Stimulated activated CD4-positive, alpha-beta T cell treated with anti-CD3 and anti-CD28 coated beads, Interleukin-4, amount 100 ng/mL, for 4 hours (primary cell): ENCODE data around the gene EIF3B.
A peak's percentile ranks its signal among the peaks of the same experiment; 100 is the strongest.
"Not testable (repeated sequence)": the region's sequence is repeated elsewhere in the genome, so short reads cannot be mapped to it uniquely, and the experiment has no call there.

Experiments
- DNase-seq, 2 experiments: peaks; one replicate each; pipeline ENCODE4 v3.0.0-alpha.2; 2020

The EIF3B gene

DNA sequence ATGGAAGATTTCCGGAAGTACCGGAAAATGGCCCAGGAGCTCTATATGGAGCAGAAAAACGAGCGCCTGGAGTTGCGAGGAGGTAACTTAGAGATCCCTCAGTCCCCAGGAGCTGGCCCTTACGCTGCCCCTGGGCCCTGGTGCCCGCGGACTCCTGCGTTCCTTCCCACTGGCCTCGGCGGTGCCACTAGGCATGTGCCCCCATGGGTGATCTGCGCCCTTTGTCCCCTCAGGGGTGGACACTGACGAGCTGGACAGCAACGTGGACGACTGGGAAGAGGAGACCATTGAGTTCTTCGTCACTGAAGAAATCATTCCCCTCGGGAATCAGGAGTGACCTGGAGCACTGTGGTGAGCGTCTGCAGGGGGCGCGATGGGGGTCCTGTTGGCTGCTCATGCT is 24.5 kb downstream of the EIF3B start:
- DNase-seq, result no peak

DNA sequence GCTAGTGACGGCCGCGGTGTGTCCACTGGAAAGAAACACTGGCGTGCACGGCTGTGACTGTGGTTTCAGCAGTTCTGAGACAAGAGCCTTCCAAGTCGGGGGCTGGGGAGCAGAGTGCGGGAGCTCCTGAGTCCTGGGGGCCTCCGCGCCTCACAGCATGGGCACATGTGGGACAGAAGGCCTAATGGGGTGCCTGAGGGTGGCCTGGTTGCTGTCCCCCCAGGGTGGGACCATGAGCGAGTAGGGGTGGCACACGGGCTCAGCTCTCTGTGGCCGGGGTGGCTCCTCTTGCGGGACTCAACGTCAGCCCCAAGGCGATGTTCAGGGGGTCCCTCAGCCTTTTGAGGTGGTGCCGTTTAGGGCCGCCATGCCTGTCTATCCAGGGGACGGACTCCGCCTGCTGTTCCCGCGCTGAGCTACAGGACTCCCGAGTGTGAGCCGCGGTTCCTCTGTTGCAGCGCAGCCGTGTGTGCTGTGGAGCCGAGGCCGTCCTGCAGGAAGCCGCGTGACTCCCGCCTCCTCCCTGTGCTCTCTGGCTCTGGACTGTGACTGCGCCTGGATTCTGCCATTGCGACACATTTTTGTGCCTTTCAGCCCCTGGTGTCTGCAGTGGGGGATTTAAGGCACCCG is 25.3 kb downstream of the EIF3B start:
- DNase-seq, result no peak

DNA sequence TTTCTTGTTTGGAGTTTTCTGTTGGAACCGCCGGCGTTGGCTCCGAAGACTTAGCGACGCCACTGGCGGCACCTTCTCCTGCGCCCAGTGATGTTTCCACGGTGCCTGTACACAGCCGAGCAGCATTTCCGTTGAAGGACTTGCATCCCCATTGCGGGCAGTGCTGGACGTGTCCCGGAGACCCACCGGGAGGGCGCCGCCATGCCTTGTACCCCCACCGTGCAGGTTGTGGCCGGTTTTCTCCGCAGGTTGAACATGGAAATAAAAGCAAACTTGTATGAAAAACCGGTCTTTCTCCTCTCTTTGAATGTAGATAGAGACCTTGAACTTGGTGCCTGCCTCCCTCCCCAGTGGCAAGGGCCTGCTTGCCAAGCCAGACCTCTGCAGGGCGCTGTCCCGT is 25.8 kb downstream of the EIF3B start:
- no peak for DNase-seq

DNA sequence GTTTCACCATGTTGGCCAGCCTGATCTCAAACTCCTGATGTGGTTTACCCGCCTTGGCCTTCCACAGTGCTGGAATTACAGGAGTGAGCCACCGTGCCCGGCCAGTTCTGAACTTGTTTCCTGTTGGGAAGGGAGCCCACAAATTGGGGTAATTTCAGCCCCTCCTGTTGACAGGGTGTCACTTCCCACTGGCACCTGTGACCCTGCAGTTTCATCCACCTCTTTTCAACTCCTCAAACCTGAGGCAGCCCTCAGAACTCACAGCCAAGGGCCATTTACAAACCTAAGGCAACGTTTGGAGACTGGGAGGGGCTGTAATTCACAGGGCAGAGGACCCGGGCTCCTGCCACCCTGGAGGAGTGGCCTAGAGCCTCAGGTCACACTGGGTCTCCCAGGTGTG is 26.6 kb downstream of the EIF3B start:
- DNase-seq, result no peak

DNA sequence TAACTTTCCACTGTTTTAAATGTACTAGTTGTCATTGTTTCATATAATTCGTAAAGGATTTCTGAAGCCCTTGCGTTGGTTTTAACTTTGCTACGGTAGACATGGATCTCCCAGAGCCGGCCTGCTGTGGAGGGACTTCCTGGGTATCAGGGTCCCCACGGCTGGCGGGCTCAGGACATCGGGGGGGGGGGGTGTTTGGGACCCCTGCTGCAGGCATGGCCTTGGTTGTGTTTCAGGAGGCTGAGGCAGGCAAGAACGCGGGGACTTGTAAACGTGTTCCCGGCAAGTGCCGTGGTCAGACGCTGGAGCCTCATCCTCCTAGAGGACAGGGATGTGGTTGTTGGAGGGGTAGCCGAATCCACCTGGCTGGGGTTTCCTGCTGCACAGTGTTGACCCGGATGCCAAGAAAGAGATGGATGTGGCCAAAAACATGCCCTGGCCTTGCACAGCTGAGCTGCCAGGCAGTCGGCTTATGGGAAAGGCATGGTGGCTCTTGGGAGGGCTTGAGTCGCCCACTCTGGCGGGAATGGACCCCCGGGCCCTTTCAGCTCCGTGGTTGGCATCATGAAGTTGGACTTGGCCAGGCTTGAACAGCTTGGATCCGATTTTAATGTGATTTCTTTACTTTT is 27.4 kb downstream of the EIF3B start:
- no peak for DNase-seq

DNA sequence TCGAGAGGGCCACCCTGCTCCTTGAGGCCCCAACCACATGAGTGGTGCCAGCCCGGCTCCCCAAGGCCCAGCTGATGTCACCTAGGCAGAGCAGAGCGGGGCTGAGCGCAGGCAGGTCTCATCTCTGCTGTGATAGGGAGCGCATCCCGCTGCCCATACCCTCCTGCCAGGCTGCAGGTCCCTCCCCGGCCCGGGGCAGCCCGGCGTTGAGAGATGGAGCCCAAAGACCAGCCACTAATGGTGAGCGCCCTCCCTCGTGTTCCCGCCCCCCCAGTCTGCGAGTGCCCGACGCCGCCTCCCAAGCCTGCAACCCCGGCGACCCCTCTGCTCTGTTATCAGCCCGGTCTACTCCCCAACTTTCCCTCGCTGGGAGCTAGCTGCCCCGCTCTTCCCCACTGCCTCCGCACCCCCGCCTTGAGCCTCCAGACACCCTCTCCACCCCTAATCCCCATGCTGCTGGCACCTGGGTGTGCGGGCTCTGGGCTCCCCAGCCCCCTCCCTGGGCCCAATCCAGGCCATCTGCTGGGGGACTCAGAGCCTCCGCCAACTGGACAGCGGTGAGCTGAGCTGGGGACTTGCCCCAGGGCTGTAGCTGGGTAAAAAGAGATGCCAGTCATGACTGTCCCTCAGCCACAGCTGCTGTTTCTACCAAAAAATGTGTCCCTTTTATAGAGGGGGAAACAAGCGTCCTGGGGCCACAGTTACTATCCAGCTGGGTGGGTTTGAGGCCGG is 29.1 kb downstream of the EIF3B start:
- DNase-seq, result no peak

DNA sequence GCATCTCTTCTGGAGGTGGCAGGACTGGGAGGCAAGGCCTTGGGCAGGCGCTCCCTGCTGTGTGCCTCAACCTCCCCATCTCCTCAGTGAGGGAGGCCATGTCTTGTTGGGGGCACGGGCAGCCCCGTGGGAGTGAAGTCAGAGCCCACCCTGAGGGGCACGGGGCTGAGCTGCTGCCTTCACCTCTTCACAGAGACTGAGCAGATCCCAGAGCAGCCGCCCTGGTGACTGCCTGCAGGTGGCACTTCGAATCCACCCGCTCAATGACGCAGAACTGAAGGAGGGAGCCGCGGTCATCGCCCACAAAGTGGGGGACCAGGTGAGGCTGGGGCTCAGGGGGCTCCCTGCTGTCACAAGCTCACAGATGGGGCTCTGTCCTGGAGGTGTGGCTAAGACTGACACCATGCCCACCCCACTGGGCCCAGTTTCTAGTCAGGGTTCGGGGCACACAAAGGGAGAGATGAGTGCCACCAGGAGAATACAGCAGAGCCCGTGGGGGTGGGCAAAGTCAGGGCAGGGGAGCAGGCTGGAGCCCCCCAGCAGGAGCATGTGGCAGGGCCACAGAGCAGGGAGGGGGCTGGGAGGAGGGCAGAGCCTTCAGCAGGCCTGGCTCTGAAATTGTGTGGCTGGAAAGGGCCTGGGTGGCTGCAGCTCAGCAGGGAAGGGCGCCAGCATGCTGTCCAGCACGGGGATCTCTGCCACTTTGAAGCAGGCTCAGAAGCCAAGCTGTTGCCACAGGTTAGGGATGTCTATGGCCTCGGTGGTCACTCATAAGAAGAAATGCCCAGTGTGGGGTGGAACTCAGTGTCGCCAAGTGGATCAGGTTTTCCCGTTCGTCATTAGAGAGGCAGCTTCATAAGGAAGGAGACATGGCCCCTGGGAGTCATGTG is 30.0 kb downstream of the EIF3B start:
- no peak for DNase-seq

DNA sequence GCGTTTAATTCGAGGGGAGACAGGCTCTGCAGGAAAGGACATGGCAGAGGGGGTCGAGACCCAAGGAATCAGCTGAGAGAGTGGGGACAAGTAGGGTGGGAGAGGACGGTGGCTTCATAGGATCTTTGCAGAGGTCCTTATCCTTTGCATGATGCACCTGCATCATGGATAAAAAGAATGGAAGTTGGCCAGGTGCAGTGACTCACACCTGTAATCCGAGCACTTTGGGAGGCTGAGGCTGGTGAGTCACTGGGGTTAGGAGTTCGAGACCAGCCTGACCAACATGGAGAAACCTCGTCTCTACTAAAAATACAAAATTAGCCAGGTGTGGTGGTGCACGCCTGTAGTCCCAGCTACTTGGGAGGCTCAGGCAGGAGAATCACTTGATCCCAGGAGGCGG is 31.5 kb downstream of the EIF3B start:
- DNase-seq, result not testable (repeated sequence)

DNA sequence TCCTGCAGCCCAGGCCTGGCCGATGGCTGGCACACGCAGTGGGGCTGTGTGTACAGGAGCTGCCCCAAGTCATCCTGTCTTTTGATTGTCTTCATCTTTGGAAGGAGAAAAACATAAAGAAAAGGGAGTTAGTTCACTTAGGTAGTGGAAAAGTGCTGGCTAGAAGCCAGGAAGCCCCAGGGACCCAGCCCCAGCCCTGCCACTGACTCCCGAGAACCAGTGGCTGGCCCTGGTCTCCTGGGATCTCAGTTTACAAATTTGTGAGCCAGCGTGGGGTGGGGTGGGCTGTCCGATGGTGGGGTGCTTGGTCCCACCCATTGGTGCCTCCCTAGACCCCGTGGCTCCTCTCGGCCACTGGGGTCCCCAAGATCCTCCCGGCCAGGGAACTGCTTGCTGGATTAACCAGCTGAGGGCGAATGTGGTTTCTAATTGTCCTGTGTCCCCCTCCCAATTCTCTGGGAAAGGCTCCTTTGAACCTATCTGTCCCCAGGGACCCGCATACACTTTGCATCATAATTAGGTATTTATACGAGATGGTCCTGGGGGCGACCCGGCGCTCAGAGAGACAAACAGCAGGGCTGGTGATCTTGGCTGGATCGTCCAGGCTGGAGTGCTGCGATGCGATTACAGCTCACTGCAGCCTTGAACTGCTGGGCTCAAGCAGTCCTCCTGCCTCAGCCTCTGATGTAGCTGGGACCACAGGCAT is 32.5 kb downstream of the EIF3B start:
- DNase-seq, result no peak

DNA sequence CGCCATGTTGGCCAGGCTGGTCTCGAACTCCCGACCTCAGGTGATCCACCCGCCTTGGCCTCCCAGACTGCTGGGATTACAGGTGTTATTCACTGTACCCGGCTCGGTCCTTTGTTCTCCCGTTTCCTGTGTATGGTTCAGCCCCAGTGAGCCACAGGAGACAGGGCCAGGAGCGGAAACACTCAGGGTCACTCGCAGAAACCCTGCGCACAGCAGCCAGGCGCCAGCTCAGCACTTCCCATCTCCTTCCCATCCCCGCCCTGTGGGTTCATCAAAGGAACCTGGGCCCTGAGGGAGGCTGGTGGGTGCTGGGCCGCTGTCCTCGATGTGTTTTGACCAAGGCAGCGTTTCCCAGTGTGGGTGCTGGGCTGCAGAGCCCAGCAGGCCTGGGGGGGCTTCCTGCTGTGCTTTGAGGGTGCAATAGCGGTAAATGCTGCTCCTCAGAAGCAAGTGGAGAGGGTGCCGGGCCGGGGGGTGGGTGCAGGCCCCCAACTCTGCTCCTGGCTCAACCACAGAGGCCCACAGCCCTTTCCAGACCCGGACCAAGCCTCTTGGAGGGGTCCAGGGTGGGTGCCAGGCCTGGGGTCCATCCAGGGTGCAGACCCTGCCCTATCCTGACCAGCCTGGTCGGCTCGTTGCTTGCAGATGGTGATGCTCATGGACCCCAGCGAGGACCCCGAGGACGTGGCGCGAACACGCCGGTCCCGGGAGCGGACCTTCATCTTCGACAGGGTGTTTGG is 33.4 kb downstream of the EIF3B start:
- no peak for DNase-seq

DNA sequence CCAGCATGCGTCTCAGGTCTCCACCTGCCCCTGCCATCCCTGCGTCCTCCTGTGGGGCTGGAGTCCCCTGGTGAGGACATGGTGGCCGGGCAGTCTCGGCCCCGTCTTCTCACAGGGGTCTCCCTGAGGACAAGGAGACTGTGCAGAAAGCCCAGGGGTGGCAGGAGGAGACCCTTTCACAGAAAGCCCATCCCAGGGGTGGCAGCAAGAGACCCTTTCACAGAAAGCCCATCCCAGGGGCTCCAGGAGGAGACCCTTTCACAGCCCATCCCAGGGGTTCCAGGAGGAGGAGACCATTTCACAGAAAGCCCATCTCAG is 34.0 kb downstream of the EIF3B start:
- no peak for DNase-seq

DNA sequence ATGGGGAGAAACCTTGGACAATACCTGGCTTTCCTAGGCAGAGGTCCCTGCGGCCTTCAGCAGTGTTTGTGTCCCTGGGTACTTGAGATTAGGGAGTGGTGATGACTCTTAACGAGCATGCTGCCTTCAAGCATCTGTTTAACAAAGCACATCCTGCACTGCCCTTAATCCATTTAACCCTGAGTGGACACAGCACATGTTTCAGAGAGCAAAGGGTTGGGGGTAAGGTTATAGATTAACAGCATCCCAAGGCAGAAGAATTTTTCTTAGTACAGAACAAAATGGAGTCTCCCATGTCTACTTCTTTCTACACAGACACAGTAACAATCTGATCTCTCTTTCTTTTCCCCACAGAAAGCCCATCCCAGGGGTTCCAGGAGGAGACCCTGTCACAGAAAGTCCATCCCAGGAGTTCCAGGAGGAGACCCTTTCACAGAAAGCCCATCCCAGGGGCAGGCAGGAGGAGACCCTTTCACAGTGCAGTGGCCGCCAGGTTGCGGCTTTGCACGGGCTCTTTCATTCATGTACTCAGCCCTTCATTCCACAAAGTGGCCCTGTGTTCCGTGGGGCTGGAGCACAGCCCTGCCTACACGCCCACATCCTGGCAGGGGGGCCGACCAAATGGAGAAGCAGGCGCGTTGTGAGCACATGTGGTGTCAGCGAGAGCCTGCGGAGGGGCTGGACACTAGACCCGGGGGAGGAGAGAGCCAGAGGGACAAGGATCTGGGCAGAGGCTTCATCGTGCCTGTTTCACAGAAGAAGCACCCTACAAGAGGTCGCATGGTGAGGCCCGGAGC is 35.6 kb downstream of the EIF3B start:
- DNase-seq, result not testable (repeated sequence)

DNA sequence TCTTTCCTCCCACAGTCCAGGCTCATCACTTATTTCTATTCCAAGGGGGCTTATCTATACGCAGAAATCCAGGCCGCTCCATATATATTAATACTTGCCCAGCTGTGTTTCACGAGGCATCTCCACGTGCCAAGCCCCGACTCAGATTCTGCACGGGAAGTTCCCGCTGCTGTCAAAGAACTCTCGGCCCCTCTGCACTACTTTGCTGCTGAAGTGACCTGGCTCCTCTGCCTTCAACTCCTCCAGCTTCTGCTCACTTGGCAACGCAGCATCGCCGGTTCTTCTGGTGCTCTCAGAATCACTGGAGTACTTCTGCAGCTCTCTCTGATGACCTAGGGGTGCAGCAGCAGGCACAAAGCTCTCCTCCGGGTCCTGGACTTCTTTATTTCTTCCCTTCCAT is 39.1 kb downstream of the EIF3B start:
- no peak for DNase-seq

DNA sequence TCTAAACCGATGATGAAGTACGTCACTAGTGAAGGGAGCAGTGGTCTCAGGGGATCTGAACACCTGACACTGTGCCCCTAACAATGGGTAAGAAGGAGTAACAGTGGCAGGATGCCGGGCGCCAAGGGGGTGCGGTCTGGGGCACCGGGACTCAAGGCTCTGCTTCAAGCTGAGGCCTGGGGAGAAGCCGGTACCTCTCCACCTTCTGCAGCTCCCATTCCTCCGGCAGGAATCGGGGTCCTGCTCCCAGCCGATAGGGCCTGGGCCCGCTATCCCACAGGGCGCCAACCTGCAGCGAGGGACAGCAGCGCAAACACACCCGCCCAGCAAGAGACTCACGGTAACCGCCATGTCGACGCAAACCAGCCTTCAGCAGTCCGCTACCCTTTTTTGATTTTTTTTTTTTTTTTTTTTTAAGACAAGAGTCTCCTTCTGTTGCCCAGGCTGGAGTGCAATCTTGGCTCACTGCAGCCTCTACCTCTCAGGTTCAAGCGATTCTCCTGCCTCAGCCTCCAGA is 40.0 kb downstream of the EIF3B start:
- no peak for DNase-seq

DNA sequence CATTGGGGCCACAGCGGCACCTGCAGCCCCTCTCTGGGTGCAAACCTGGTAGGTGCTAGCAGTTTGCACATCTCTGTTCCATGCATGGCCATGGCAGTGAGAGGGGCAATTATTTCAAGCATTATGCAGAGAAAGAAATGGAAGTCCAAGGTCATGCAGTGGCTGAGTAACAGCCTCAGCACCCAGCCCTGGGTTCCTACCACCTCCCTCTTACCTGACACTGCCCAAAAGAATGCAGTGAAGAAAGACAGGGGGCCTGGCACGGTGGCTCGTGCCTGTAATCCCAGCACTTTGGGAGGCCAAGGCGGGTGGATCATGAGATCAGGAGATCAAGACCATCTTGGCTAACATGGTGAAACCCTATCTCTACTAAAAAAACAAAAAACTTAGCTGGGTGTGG is 43.9 kb downstream of the EIF3B start:
- no peak for DNase-seq

DNA sequence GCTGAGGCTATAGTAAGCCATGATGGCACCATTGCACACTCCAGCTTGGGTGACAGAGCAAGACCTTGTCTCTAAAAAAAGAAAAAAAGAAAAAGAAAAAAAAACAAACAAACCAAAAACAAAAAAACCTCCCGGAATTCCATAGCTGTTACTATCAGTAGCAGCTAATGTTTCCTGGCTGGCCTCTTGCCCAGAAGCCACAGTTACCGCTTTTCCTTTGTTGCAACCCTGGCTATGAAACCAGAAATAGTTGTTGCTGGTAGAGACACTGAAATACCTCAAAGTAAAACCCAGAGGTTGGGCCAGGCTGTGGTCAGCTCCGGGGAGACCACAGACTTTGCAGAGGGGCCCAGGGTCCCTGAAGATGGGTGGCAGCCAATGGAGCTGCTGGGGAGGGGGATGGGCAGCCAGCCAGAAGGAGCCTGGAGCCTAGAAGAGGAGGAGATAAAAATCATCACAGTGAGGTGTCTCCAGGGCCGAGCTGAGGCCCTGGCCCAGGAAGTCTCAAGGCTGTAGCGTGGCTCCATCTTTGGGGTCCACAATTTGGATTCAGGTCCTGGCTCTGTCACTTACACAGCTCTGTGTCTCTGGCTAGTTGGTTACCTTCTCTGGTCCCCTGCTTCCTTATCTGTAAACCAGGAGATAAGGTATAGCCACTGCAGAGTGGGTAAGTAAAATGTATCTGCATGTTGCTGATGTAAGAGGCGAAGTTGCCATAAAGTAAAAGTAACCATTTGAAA is 45.4 kb downstream of the EIF3B start:
- no peak for DNase-seq

DNA sequence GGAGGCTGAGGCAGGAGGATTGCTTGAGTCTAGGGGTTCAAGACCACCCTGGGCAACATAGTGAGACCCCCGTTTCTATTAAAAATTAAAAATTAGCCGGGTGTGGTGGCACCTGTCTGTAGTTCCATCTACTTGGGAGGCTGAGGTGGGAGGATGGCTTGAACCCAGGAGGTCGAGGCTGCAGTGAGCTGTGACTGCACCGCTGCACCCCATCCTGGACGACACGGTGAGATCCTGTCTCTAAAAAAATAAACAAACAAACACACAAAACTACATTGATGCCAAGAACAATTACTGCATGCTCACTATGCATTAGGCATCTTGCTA is 48.0 kb downstream of the EIF3B start:
- DNase-seq, result no peak

DNA sequence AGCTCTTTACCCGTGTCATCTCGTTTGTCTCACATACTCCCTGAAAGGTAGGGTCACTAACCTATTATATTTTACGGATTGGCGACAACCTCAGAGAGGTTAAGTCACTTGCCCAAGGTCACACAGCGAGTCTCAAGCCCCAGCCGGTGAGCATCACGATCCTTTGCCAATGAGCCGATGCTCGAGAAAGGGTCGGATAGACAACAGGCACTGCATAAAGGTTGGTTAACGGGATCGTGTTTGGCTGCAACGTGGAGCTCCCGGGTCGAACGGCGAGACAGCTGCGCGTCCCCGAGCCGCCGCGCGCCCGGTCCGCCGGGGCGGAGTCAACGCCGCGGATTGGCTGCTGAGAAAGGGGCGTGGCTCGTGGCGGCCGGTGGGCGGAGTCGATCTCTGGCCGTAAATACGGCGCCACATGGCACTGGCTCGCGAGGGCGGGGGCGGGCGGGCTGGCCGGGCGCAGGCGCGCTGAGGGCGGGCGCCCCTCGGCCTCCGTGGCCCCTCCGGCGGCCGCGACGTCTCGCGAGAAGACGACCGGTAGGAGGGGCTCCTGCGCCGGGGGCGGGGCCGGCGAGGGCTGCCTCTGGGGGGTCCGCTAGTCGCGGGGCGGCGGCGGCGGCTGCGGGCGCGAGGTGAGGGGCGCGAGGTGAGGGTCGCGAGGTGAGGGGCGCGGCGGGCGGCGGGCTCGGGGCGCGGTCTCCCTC is 48.5 kb downstream of the EIF3B start, which contains the start of gene CHST12:
Gene CHST12, plus strand, starts transcription at position 598 of the 704 bp plus-strand sequence. CDS start 29,029 bp downstream, outside the sequence.
- peak; percentile 90 to 92 for DNase-seq
